PC-9 (cell line): Measurements from ENCODE around the gene RALGPS1.

Experiments
- CTCF ChIP-seq: fragments of 200-600 bp; sonication (generic); conservative IDR thresholded peaks from 2 replicates; pipeline ENCODE4 v1.6.1; 2017; ENCODE audit warnings: mixed run types, antibody characterized with exemption, mild to moderate bottlenecking, moderate library complexity
- EZH2 ChIP-seq: fragments of 200-600 bp; sonication (generic); IDR thresholded peaks from 2 replicates; pipeline ENCODE4 v1.8.0; 2017; ENCODE audit warnings: antibody characterized with exemption, low read depth

GRCh38 chr9:127177665-127178265 is 263.2 kb downstream of the RALGPS1 start:
- TF ChIP-seq CTCF (no peak), EZH2 (no peak)
